ENCODE measurements around the gene CNOT11. TPM values are rescaled to one million over a fixed set of nuclear protein-coding genes. Genes with fewer than 3 reads are reported as not detected.

CNOT11 gene
- total and polyA plus RNA-seq, 2 donors (not counting 1 experiment from before 2014, with no cell fraction given), result 37.6 to 46.3 TPM

DNA sequence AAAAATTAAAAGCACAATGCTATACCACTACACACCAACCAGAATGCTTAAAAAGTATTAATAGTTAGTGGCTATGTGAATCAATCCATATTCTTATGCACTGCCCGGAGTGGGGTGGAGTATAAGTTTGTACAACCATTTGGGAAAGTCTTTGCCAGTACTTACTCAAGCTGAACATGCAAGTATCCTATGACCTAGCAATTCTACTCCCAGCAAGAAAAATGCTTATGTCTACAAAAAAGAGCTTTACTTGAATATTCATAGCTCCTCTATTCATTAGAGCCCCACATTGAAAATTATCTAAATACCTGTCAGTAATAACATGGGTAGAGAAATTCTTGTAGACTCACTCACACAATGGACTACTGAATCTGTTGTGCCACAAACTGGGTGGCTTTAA is 21.4 kb upstream of the CNOT11 start:
- TF ChIP-seq EZH2 (IDR thresholded peaks at IDR 0.05; ENCODE audit: borderline replicate concordance, insufficient read depth, low read depth, low read length, poor library complexity, severe bottlenecking) (no peak), CTCF (IDR thresholded peaks at IDR 0.05) (no peak)
- no peak overlapping the region for H3K4me2 ChIP-seq (replicated peaks; ENCODE audit: low read depth, low read length, poor library complexity, severe bottlenecking)
- ChIA-PET POLR2A (interaction anchor here (0.6 kb wide), 1 partner anchor 18 kb away, joined by 4 read pairs; no protein-coding TSS in a partner anchor), CTCF (interaction anchor here (0.9 to 1.1 kb wide), 2 partner anchors 35 to 43 kb away, joined by 3 to 4 read pairs; no protein-coding TSS in a partner anchor)
- no peaks in the 10 kb centered on the region for H3K36me3 ChIP-seq (replicated peaks in 1 of 2; ENCODE audit: control extremely low read depth in 1 of 2, control insufficient read depth in 1 of 2, extremely low read depth in 1 of 2, insufficient read depth in 2 of 2, low read length in 1 of 2)
- no CpG with 5 or more reads among the region's 1 CpG for WGBS (ENCODE audit: insufficient coverage)
- Mint-ChIP-seq H3K4me1 (peaks cover under 1% of the 10 kb centered on the region), H3K4me3 (no peak overlapping the region), H3K27ac (no peak overlapping the region), H3K27me3 (peaks cover 39% of the 10 kb centered on the region), H3K9me3 (ENCODE audit: insufficient read depth) (peaks cover under 1% of the 10 kb centered on the region)
- no peak overlapping the region for H2AFZ ChIP-seq (ENCODE audit: insufficient read depth, low read depth, low read length, poor library complexity, severe bottlenecking)
- H4K20me1 ChIP-seq (ENCODE audit: control insufficient read depth, insufficient read depth, low read length, poor library complexity, severe bottlenecking), result no peaks in the 10 kb centered on the region
- intact Hi-C loops (cut with micrococcal nuclease), result no loop called here
- H3K9ac ChIP-seq (ENCODE audit: low read length), result no peak overlapping the region
- no peak overlapping the region for H3K27ac ChIP-seq (ENCODE audit: low read length in 2 of 2)
- H3K9me3 ChIP-seq (ENCODE audit: control extremely low read depth in 1 of 3, control insufficient read depth in 2 of 3, insufficient read depth in 1 of 3, low read length in 2 of 3), result peaks cover 2 to 19% (median 7%) of the 10 kb centered on the region in 3 donors
- ATAC-seq (ENCODE audit: low read depth), result no peak
- H3K4me1 ChIP-seq (ENCODE audit: control insufficient read depth in 2 of 2, insufficient read depth in 2 of 2, low read length in 2 of 2), result no peaks in the 10 kb centered on the region
- H3K4me3 ChIP-seq (ENCODE audit: control extremely low read depth in 1 of 5, extremely low read depth in 1 of 5, insufficient read depth in 1 of 5, low read depth in 2 of 5, low read length in 4 of 5), result no peak overlapping the region
- peaks cover 0 to 37% (median 24%) of the 10 kb centered on the region in 4 experiments for H3K27me3 ChIP-seq (replicated peaks in 1 of 4; ENCODE audit: control extremely low read depth in 1 of 4, control insufficient read depth in 3 of 4, insufficient read depth in 4 of 4, low read length in 3 of 4)
- DNase-seq, result no peak
- H3K79me2 ChIP-seq (ENCODE audit: control insufficient read depth, insufficient read depth, low read length), result no peaks in the 10 kb centered on the region

- no peak overlapping the region for H3K4me3 Mint-ChIP-seq
- Histone ChIP-seq H3K36me3 (replicated peaks in 1 of 2; ENCODE audit: control extremely low read depth in 1 of 2, control insufficient read depth in 1 of 2, extremely low read depth in 1 of 2, insufficient read depth in 2 of 2, low read length in 1 of 2) (no peaks in the 10 kb centered on the region), H2AFZ (ENCODE audit: insufficient read depth, low read depth, low read length, poor library complexity, severe bottlenecking) (no peak overlapping the region), H3K9me3 (ENCODE audit: control extremely low read depth in 1 of 3, control insufficient read depth in 2 of 3, insufficient read depth in 1 of 3, low read length in 2 of 3) (peaks cover 2 to 22% (median 7%) of the 10 kb centered on the region in 3 donors), H3K4me2 (replicated peaks; ENCODE audit: low read depth, low read length, poor library complexity, severe bottlenecking) (no peak overlapping the region), H3K27me3 (replicated peaks in 1 of 4; ENCODE audit: control extremely low read depth in 1 of 4, control insufficient read depth in 3 of 4, insufficient read depth in 4 of 4, low read length in 3 of 4) (peaks cover 0 to 30% (median 18%) of the 10 kb centered on the region in 4 experiments), H3K27ac (ENCODE audit: low read length in 2 of 2) (no peak overlapping the region), H3K9ac (ENCODE audit: low read length) (no peak overlapping the region), H3K4me1 (ENCODE audit: control insufficient read depth in 2 of 2, insufficient read depth in 2 of 2, low read length in 2 of 2) (no peaks in the 10 kb centered on the region), H3K79me2 (ENCODE audit: control insufficient read depth, insufficient read depth, low read length) (no peaks in the 10 kb centered on the region), H4K20me1 (ENCODE audit: control insufficient read depth, insufficient read depth, low read length, poor library complexity, severe bottlenecking) (no peaks in the 10 kb centered on the region), H3K4me3 (ENCODE audit: control extremely low read depth in 1 of 5, extremely low read depth in 1 of 5, insufficient read depth in 1 of 5, low read depth in 2 of 5, low read length in 4 of 5) (no peak overlapping the region)
- H3K9me3 Mint-ChIP-seq (ENCODE audit: insufficient read depth), result no peaks in the 10 kb centered on the region
- ATAC-seq (ENCODE audit: low read depth) (no peak), DNase-seq (no peak)
- ChIA-PET CTCF (interaction anchor here (0.6 to 1.0 kb wide), 2 partner anchors 14 to 221 kb away, joined by 3 read pairs; no protein-coding TSS in a partner anchor), POLR2A (interaction anchor here (0.6 kb wide), 1 partner anchor 19 kb away, joined by 4 read pairs; no protein-coding TSS in a partner anchor)
- H3K27ac Mint-ChIP-seq, result no peak overlapping the region
- intact Hi-C loops (cut with micrococcal nuclease), result no loop called here
- TF ChIP-seq EZH2 (IDR thresholded peaks at IDR 0.05; ENCODE audit: borderline replicate concordance, insufficient read depth, low read depth, low read length, poor library complexity, severe bottlenecking), result no peak
- TF ChIP-seq CTCF (IDR thresholded peaks at IDR 0.05), result no peak
- WGBS (ENCODE audit: insufficient coverage), result 95% methylated on average over 5 of the region's 6 CpGs
- peaks cover 33% of the 10 kb centered on the region for H3K27me3 Mint-ChIP-seq
- no peaks in the 10 kb centered on the region for H3K4me1 Mint-ChIP-seq
Measured at GRCh38 chr2:101231937-101232730, 20.6 kb upstream of the CNOT11 start.
